Body of pancreas (tissue), 4 donors: Measurements from ENCODE around the gene GIGYF2.

ENCODE experiments used
- CTCF ChIP-seq, 7 experiments: fragments of 450-650 bp in 4 of 7; fragments of 200-600 bp in 3 of 7; sonication (generic) in 3 of 7; IDR thresholded peaks; one replicate each; pipeline ENCODE4 v1.5.1; 2016 to 2019; ENCODE audit warnings: antibody characterized with exemption in 7 of 7
- POLR2A ChIP-seq, 3 donors: fragments of 450-650 bp; IDR thresholded peaks; one replicate each; pipeline ENCODE4 v1.6.1; 2016; ENCODE audit warnings: antibody characterized with exemption in 3 of 3, mild to moderate bottlenecking in 2 of 3

GRCh38 chr2:232800166-232800565 is 103.0 kb downstream of the GIGYF2 start:
- TF ChIP-seq POLR2A (IDR thresholded peaks at IDR 0.05), result no peak
- no peak for TF ChIP-seq CTCF (IDR thresholded peaks at IDR 0.05)
